K562 (cell line): ENCODE measurements around the gene MBNL1. TPM values are rescaled to one million over a fixed set of nuclear protein-coding genes. Genes with fewer than 3 reads are reported as not detected.

ENCODE experiments used
- ATAC-seq: fragments of 200-7000 bp; cut with Tn5 transposase; 3 replicates; pipeline ENCODE4 v1.9.1; 2020; ENCODE audit warnings: moderate library complexity
- BruUV-seq: library from RNA; stranded (reverse); fragments of 400-500 nt; replicated peaks from 2 replicates; lab custom pipeline; 2021; lab: Mats Ljungman, UMichigan
- CTCF ChIA-PET: fragments of 300-600 bp; formaldehyde crosslinking; extraction: SDS; loops from one replicate; lab custom pipeline; 2021; ENCODE audit warnings: low intra/inter-chr PET ratio; lab: Yijun Ruan, JAX
- POLR2A ChIA-PET: fragments of 300-600, 350-650 bp; sonication (Branson Sonifier 250); formaldehyde crosslinking; extraction: SDS; loops from one replicate; lab custom pipeline; 2021; ENCODE audit warnings: antibody characterized with exemption, inconsistent platforms; lab: Yijun Ruan, JAX
- DNase-seq, 4 experiments: peaks; one replicate each; pipeline versions ENCODE4 v3.0.0 to v3.0.0-alpha.2; 2011 to 2018; ENCODE audit warnings: low spot score in 3 of 4, mixed read lengths in 3 of 4; ENCODE audit errors: extremely low read depth in 1 of 4
- FAIRE-seq: peaks from 2 replicates; lab custom pipeline; 2011; peaks lifted over from hg19 to GRCh38; lab: Jason Lieb, UNC
- H2AFZ ChIP-seq: 2 replicates; pipeline ENCODE4 v1.6.0; 2011; ENCODE audit warnings: low read depth, low read length, control low read depth, inconsistent platforms
- H3K27ac ChIP-seq: fragments of 200-600 bp; 3 replicates; pipeline ENCODE4 v1.8.0; 2011; ENCODE audit warnings: low read depth, mild to moderate bottlenecking, control low read depth, inconsistent platforms, low read length, moderate library complexity, mixed read lengths; ENCODE audit errors: extremely low read depth
- H3K27me3 ChIP-seq, 2 experiments: fragments of 300-600 bp in 1 of 2; 2 replicates in 1 of 2; 3 replicates in 1 of 2; pipeline versions ENCODE4 v1.6.0 to v1.8.0; 2011; ENCODE audit warnings: inconsistent platforms in 2 of 2, low read length in 2 of 2, mild to moderate bottlenecking in 1 of 2, mixed read lengths in 1 of 2, moderate library complexity in 1 of 2; ENCODE audit not compliant: control insufficient read depth in 2 of 2, insufficient read depth in 2 of 2
- H3K36me3 ChIP-seq: fragments of 300-600 bp; 3 replicates; pipeline ENCODE4 v1.8.0; 2011; ENCODE audit warnings: mild to moderate bottlenecking, low read length, inconsistent platforms; ENCODE audit not compliant: control insufficient read depth, insufficient read depth
- H3K4me1 ChIP-seq, 2 experiments: fragments of 200-600 bp in 1 of 2; replicated peaks in 1 of 2; 2 replicates in 1 of 2; 3 replicates in 1 of 2; pipeline versions ENCODE4 v1.5.1 to v1.8.0; 2011; ENCODE audit warnings: inconsistent platforms in 2 of 2, low read length in 2 of 2, mild to moderate bottlenecking in 1 of 2, mixed read lengths in 1 of 2, moderate library complexity in 1 of 2; ENCODE audit not compliant: control insufficient read depth in 2 of 2, insufficient read depth in 2 of 2
- H3K4me2 ChIP-seq: 2 replicates; pipeline ENCODE4 v1.6.1; 2011; ENCODE audit warnings: low read length, control low read depth, inconsistent platforms, mixed read lengths; ENCODE audit not compliant: insufficient read depth
- H3K4me3 ChIP-seq: fragments of 200-600 bp; sonication (generic), shearing (Covaris generic); 2 replicates; pipeline ENCODE4 v1.5.1; 2016; ENCODE audit warnings: control low read depth, inconsistent platforms
- H3K79me2 ChIP-seq: fragments of 200-600 bp; 3 replicates; pipeline ENCODE4 v1.8.0; 2011; ENCODE audit warnings: low read length, inconsistent platforms; ENCODE audit not compliant: control insufficient read depth, insufficient read depth
- H3K9ac ChIP-seq, 2 experiments: 2 replicates each; pipeline versions ENCODE4 v1.6.0 to v1.6.1; 2011; ENCODE audit warnings: low read depth in 2 of 2, low read length in 2 of 2, control low read depth in 1 of 2, inconsistent platforms in 1 of 2, mild to moderate bottlenecking in 1 of 2, mixed read lengths in 1 of 2; ENCODE audit not compliant: insufficient read depth in 1 of 2
- H3K9me1 ChIP-seq: one replicate; pipeline ENCODE4 v1.6.0; 2011; ENCODE audit warnings: inconsistent platforms, mild to moderate bottlenecking, low read length, moderate library complexity; ENCODE audit not compliant: control insufficient read depth, insufficient read depth
- H3K9me3 ChIP-seq: replicated peaks from 2 replicates; pipeline ENCODE4 v1.5.1; 2011; ENCODE audit warnings: low read depth, low read length, inconsistent platforms; ENCODE audit not compliant: control insufficient read depth, insufficient read depth
- H4K20me1 ChIP-seq: replicated peaks from 2 replicates; pipeline ENCODE4 v1.6.1; 2011; ENCODE audit warnings: low read length, inconsistent platforms, mixed read lengths; ENCODE audit not compliant: control insufficient read depth, insufficient read depth
- CBFA2T2 ChIP-seq: fragments of 450-650 bp; conservative IDR thresholded peaks from 2 replicates; pipeline ENCODE4 v1.6.1; 2017; ENCODE audit warnings: mild to moderate bottlenecking
- NFIC ChIP-seq: fragments of 450-650 bp; IDR thresholded peaks from 2 replicates; pipeline ENCODE4 v1.6.1; 2017; ENCODE audit warnings: mild to moderate bottlenecking, inconsistent platforms
- SIN3A ChIP-seq, 2 experiments: fragments of 150-350 bp in 1 of 2; IDR thresholded peaks; 2 replicates each; pipeline ENCODE4 v1.6.1; 2011 to 2016; ENCODE audit warnings: borderline replicate concordance in 2 of 2, low read depth in 2 of 2, low read length in 2 of 2, mild to moderate bottlenecking in 2 of 2, moderate library complexity in 2 of 2; ENCODE audit not compliant: control insufficient read depth in 1 of 2
- SNRNP70 ChIP-seq: fragments of 200-400 bp; formaldehyde crosslinking; optimal IDR thresholded peaks from 2 replicates; pipeline ENCODE3; 2017; ENCODE audit warnings: low read depth, low read length
- SOX6 ChIP-seq: fragments of 450-650 bp; IDR thresholded peaks from 2 replicates; pipeline ENCODE4 v1.6.1; 2014; ENCODE audit warnings: mild to moderate bottlenecking
- SRF ChIP-seq, 2 experiments: fragments of 250-450, 450-650 bp in 1 of 2; sonication (Bioruptor Pico) in 1 of 2; sonication (generic) in 1 of 2; formaldehyde crosslinking; IDR thresholded peaks; 2 replicates each; pipeline versions ENCODE4 v1.5.0 to v1.5.1; 2020 to 2022; ENCODE audit warnings: mild to moderate bottlenecking in 1 of 2, missing genetic modification reagents in 1 of 2
- YY1 ChIP-seq, 3 experiments: IDR thresholded peaks; 2 replicates each; pipeline ENCODE4 v1.6.1; 2011; ENCODE audit warnings: low read length in 2 of 3, mild to moderate bottlenecking in 2 of 3, moderate library complexity in 2 of 3, borderline replicate concordance in 1 of 3, control low read depth in 1 of 3, low read depth in 1 of 3; ENCODE audit not compliant: insufficient read depth in 3 of 3, insufficient replicate concordance in 2 of 3, control insufficient read depth in 1 of 3, insufficient read length in 1 of 3; ENCODE audit errors: extremely low read depth in 1 of 3
- ZFP36 ChIP-seq: fragments of 150-350 bp; IDR thresholded peaks from 2 replicates; pipeline ENCODE4 v1.6.1; 2018; ENCODE audit warnings: low read length, low read depth; ENCODE audit not compliant: partially characterized antibody
- ZNF212 ChIP-seq: fragments of 450-650 bp; formaldehyde crosslinking; IDR thresholded peaks from 2 replicates; pipeline ENCODE4 v1.4.0; 2020; ENCODE audit warnings: mild to moderate bottlenecking
- ZNF354B ChIP-seq: fragments of 250-450 bp; sonication (Bioruptor Pico); IDR thresholded peaks from 2 replicates; pipeline ENCODE4 v1.4.0; 2020
- WGBS: fragments of 100-300 bp; shearing (Covaris generic); methylation state at CpG from one replicate; pipeline ENCODE4 v1.1.6; 2016; ENCODE audit warnings: low coverage, mixed read lengths; ENCODE audit not compliant: insufficient coverage; ENCODE audit errors: missing lambda C conversion rate; 5-methylcytosine and 5-hydroxymethylcytosine counted together
- in situ Hi-C: fragments of 300-500 bp; cut with MboI; formaldehyde crosslinking; loops from 4 replicates; pipeline ENCODE4 v1.15.0; 2018; ENCODE audit warnings: inconsistent platforms, mixed read lengths
- intact Hi-C: fragments of 100-400 bp; cut with micrococcal nuclease; formaldehyde crosslinking; loops from 2 replicates; pipeline ENCODE4 v1.14.2; 2022
- polyA plus RNA-seq, 8 experiments: library from polyadenylated mRNA; depleted of rRNA in 4 of 8; stranded (reverse) in 5 of 8; unstranded in 3 of 8; fragments of >200 nt; fragmentation: Nextera tagmentation in 2 of 8; fragmentation: Illumina TruSeq in 1 of 8; extraction: Ambion mirVana in 2 of 8; extraction: Trizol in 1 of 8; gene quantifications; 2 replicates each; pipeline versions ENCODE4 v1.2.1 to v1.2.3, GENCODE V29; 2011 to 2014; ENCODE audit warnings: inconsistent platforms in 1 of 8, missing spikeins in 1 of 8
- total RNA-seq, 7 experiments: library from RNA; depleted of rRNA in 6 of 7; stranded (reverse); fragments of >200 nt in 6 of 7; fragmentation: Illumina TruSeq in 2 of 7; extraction: Trizol in 2 of 7; gene quantifications; 2 replicates each; pipeline versions ENCODE4 v1.2.1 to v1.2.3, GENCODE V29; 2011 to 2021; ENCODE audit warnings: low replicate concordance in 1 of 7
- TF ChIP-seq, protein P1 (sequence below), 2 experiments: IDR thresholded peaks in 1 of 2; conservative IDR thresholded peaks in 1 of 2; 2 replicates each; pipeline ENCODE4 v1.6.1; 2016; ENCODE audit warnings: low read depth in 2 of 2, mild to moderate bottlenecking in 1 of 2, missing compliant biosample characterization in 1 of 2, missing genetic modification characterization in 1 of 2, moderate library complexity in 1 of 2
- TF ChIP-seq, protein P2 (sequence below): sonication (generic); formaldehyde crosslinking; IDR thresholded peaks from 2 replicates; pipeline ENCODE4 v1.9.0; 2022; ENCODE audit warnings: mild to moderate bottlenecking, missing genetic modification reagents
- TF ChIP-seq, protein P3 (sequence below): fragments of 450-650 bp; IDR thresholded peaks from 2 replicates; pipeline ENCODE4 v1.6.1; 2017; ENCODE audit warnings: antibody characterized with exemption

MBNL1 gene
- total and polyA plus RNA-seq, 9 of the 15 experiments (the other 6 are each of a cell fraction or from before 2014, with no cell fraction given): 70.3 to 243 (median 220) TPM

DNA sequence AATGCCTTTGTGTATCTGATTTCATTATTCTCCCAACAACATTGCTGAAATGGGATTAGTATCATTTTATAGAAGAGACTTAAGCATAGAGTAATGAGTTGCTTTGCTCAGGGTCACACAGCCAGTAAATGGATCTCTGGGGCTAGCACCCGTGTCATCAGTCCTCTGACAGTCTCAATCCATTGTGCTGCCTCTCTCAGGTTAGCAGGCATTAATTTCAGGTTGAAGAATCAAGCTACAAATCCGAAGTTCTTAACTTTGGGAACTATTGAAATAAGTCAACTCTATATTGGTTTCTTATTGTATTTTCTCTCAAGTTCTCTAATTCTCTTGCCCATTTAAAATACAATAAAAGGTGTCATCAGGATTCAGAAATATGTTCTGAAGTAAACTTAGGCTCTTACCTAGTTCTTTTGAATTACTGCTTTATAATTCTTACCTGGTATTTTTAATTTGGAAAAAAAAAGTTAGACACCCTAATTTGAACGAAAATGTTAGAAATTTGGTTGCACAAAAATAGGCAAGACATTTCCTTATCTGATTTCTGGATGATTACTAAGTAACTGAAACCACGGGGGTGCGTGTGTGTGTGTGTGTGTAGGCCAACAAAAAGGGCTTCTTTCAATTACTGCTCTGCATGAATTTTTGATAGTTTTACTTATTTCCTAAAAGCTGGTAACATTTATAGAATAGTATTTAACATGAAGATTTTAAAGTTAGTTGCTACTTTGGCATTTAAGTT lies 189.8 kb downstream of the MBNL1 start:
- peak; percentile 61 for ATAC-seq
- TF ChIP-seq SOX6 (no peak), ZNF354B (CRISPR knock-in tag) (no peak), CBFA2T2 (no peak), SRF (CRISPR knock-in tag; IDR thresholded peaks at IDR 0.05) (no peak), ZNF212 (CRISPR knock-in tag) (no peak), YY1 (IDR thresholded peaks at IDR 0.05; ENCODE audit: borderline replicate concordance in 1 of 3, control insufficient read depth in 1 of 3, extremely low read depth in 1 of 3, insufficient read depth in 3 of 3, insufficient read length in 1 of 3, insufficient replicate concordance in 2 of 3, low read depth in 1 of 3, low read length in 2 of 3) (no peak), SIN3A (IDR thresholded peaks at IDR 0.05; ENCODE audit: borderline replicate concordance in 2 of 2, control insufficient read depth in 1 of 2, low read depth in 2 of 2, low read length in 2 of 2) (no peak), NFIC (no peak), SNRNP70 (no peak), ZFP36 (no peak)
- TF ChIP-seq, protein P1, sequence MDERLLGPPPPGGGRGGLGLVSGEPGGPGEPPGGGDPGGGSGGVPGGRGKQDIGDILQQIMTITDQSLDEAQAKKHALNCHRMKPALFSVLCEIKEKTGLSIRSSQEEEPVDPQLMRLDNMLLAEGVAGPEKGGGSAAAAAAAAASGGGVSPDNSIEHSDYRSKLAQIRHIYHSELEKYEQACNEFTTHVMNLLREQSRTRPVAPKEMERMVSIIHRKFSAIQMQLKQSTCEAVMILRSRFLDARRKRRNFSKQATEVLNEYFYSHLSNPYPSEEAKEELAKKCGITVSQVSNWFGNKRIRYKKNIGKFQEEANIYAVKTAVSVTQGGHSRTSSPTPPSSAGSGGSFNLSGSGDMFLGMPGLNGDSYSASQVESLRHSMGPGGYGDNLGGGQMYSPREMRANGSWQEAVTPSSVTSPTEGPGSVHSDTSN (CRISPR knock-in tag; IDR thresholded peaks at IDR 0.05; ENCODE audit: low read depth): no peak
- TF ChIP-seq, protein P1 (tag; conservative IDR thresholded peaks at IDR 0.05; ENCODE audit: low read depth): no peak
- TF ChIP-seq, protein P2, sequence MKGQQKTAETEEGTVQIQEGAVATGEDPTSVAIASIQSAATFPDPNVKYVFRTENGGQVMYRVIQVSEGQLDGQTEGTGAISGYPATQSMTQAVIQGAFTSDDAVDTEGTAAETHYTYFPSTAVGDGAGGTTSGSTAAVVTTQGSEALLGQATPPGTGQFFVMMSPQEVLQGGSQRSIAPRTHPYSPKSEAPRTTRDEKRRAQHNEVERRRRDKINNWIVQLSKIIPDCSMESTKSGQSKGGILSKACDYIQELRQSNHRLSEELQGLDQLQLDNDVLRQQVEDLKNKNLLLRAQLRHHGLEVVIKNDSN (CRISPR knock-in tag): no peak
- TF ChIP-seq, protein P3, sequence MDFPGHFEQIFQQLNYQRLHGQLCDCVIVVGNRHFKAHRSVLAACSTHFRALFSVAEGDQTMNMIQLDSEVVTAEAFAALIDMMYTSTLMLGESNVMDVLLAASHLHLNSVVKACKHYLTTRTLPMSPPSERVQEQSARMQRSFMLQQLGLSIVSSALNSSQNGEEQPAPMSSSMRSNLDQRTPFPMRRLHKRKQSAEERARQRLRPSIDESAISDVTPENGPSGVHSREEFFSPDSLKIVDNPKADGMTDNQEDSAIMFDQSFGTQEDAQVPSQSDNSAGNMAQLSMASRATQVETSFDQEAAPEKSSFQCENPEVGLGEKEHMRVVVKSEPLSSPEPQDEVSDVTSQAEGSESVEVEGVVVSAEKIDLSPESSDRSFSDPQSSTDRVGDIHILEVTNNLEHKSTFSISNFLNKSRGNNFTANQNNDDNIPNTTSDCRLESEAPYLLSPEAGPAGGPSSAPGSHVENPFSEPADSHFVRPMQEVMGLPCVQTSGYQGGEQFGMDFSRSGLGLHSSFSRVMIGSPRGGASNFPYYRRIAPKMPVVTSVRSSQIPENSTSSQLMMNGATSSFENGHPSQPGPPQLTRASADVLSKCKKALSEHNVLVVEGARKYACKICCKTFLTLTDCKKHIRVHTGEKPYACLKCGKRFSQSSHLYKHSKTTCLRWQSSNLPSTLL: no peak

More for the DNA sequence above, 189.8 kb downstream of the MBNL1 start:
- Histone ChIP-seq H3K27me3 (no peaks in the 10 kb centered on the region), H2AFZ (no peak overlapping the region), H4K20me1 (no peaks in the 10 kb centered on the region), H3K4me2 (no peak overlapping the region), H3K27ac (no peak overlapping the region), H3K9me1 (no peaks in the 10 kb centered on the region), H3K36me3 (peaks cover 91% of the 10 kb centered on the region), H3K9ac (no peak overlapping the region), H3K9me3 (no peaks in the 10 kb centered on the region), H3K4me3 (no peak overlapping the region), H3K79me2 (peaks cover 4% of the 10 kb centered on the region; the same call in 1 of the 3 replicates), H3K4me1 (no peaks in the 10 kb centered on the region)
- no TSS peak for BruUV-seq
- DNase-seq (no peak), FAIRE-seq (no peak)
- ChIA-PET POLR2A (interaction anchor here (0.9 to 1.5 kb wide), 2 partner anchors 8 to 10 kb away, joined by 3 to 4 read pairs; no protein-coding TSS in a partner anchor), CTCF (no interaction called here)
- in situ Hi-C loops: no loop called here
- 49% methylated on average over 5 of the region's 5 CpGs for WGBS
- intact Hi-C loops: no loop called here
